Measurements from ENCODE around the gene DMAC1. TPM values are rescaled to one million over a fixed set of nuclear protein-coding genes. Genes with fewer than 3 reads are reported as not detected.

The DMAC1 gene
- 48.3 and 49.6 TPM in 2 replicates for total RNA-seq (2022)
- Bru-seq, nascent RNA: percentile 92 among the genes with signal in this experiment
- percentile 91 among the genes with signal in this experiment for BruChase-seq, experiment 1, labeled RNA remaining after a 6-hour chase
- percentile 88 among the genes with signal in this experiment for BruChase-seq, experiment 2, labeled RNA remaining after a 2-hour chase
- long read RNA-seq, transcript DMAC1-201 (2 exons, 2,755 nt): major isoform, 84 of 159 reads
- long read RNA-seq, partial matches to known transcripts: 70 of 159 reads
- long read RNA-seq, other reads (novel, unspliced or antisense): 5 of 159 reads

- Mint-ChIP-seq H3K9me3 (ENCODE audit: unreplicated experiment) (no peaks in the 10 kb centered on the region), H3K4me1 (ENCODE audit: insufficient read depth, unreplicated experiment) (no peaks in the 10 kb centered on the region), H3K27me3 (ENCODE audit: insufficient read depth, unreplicated experiment) (no peaks in the 10 kb centered on the region), H3K27ac (ENCODE audit: low read depth, unreplicated experiment) (peak within 1 kb of the TSS; percentile 97), H3K4me3 (ENCODE audit: unreplicated experiment) (peak within 1 kb of the TSS; percentile 91), H3K36me3 (ENCODE audit: insufficient read depth, unreplicated experiment) (peaks cover 33% of the 10 kb centered on the region)
- peak; percentile 87 for DNase-seq (ENCODE audit: unreplicated experiment)
- POLR2A ChIA-PET: interaction anchor here (0.6 to 1.2 kb wide), 4 partner anchors 9 to 1097 kb away, joined by 3 to 4 read pairs (median 4); no protein-coding TSS in a partner anchor
- intact Hi-C loops (cut with micrococcal nuclease): no loop called here
- CTCF ChIA-PET: interaction anchor here (0.7 to 1.0 kb wide), 2 partner anchors 230 to 1274 kb away, joined by 3 to 4 read pairs; no protein-coding TSS in a partner anchor
- TF ChIP-seq CTCF (IDR thresholded peaks at IDR 0.05; ENCODE audit: unreplicated experiment): no peak
- BruUV-seq (replicated peaks): no TSS peak
These were observed at the start of gene DMAC1 for GRCh38 chr9:7799234-7799943. Gene DMAC1 (minus strand): TSS chr9:7799778. CDS start chr9:7799734, 44 bp downstream.

DNA sequence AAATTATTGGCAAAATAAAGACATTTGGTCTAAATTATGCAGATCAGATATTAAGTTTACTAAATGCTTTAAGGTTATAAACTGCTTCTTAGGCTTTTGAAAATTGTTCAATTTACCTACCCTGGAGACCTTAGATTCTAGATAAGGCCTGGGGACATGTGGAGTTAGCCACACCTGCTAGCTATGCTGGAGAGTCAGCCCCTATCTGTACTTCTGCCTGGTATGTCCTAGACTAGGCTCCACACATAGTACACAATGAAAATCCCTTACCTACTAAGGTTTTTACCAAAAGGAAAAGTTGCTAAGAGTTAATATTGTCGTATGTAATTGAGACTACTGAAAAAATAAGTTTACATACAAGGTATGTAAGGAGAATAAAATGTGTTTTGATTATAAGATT is 49.8 kb upstream of the DMAC1 start:
- ChIA-PET CTCF (no interaction called here), POLR2A (no interaction called here)
- Mint-ChIP-seq H3K27me3 (ENCODE audit: insufficient read depth, unreplicated experiment) (no peaks in the 10 kb centered on the region), H3K4me3 (ENCODE audit: unreplicated experiment) (no peak overlapping the region), H3K9me3 (ENCODE audit: unreplicated experiment) (peaks cover 8% of the 10 kb centered on the region), H3K36me3 (ENCODE audit: insufficient read depth, unreplicated experiment) (no peaks in the 10 kb centered on the region), H3K4me1 (ENCODE audit: insufficient read depth, unreplicated experiment) (no peaks in the 10 kb centered on the region), H3K27ac (ENCODE audit: low read depth, unreplicated experiment) (no peak overlapping the region)
- TF ChIP-seq CTCF (IDR thresholded peaks at IDR 0.05; ENCODE audit: unreplicated experiment): no peak
- intact Hi-C loops (cut with micrococcal nuclease): no loop called here
- BruUV-seq (replicated peaks): no TSS peak
- no peak for DNase-seq (ENCODE audit: unreplicated experiment)

DNA sequence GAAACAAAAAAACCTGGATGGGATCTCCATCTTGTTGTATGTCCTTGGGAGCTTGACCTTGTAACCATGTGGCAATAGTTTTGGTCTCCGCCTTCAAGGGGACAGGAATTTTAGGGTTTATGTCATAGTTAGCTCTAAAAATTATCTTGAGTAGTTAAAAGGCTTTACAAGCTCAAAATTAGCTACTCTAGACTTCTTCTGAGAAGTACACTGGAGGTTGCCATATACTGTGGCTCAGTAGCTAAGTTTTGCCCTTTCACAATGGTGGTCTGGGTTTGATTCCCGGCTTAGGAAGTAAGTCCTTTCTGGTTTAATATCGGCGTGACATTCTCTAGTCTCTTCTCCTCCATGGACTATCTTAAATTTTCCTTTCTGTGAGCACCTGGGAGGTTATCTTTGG is 48.9 kb upstream of the DMAC1 start:
- ChIA-PET POLR2A (interaction anchor here (0.6 kb wide), 1 partner anchor 162 kb away, joined by 4 read pairs; no protein-coding TSS in a partner anchor), CTCF (no interaction called here)
- intact Hi-C loops (cut with micrococcal nuclease): no loop called here
- H3K9me3 Mint-ChIP-seq (ENCODE audit: unreplicated experiment): peaks cover under 1% of the 10 kb centered on the region
- H3K36me3 Mint-ChIP-seq (ENCODE audit: insufficient read depth, unreplicated experiment): no peaks in the 10 kb centered on the region
- H3K4me1 Mint-ChIP-seq (ENCODE audit: insufficient read depth, unreplicated experiment): no peaks in the 10 kb centered on the region
- no peaks in the 10 kb centered on the region for H3K27me3 Mint-ChIP-seq (ENCODE audit: insufficient read depth, unreplicated experiment)
- BruUV-seq (replicated peaks): no TSS peak
- no peak for DNase-seq (ENCODE audit: unreplicated experiment)
- H3K4me3 Mint-ChIP-seq (ENCODE audit: unreplicated experiment): no peak overlapping the region
- no peak overlapping the region for H3K27ac Mint-ChIP-seq (ENCODE audit: low read depth, unreplicated experiment)
- no peak for TF ChIP-seq CTCF (IDR thresholded peaks at IDR 0.05; ENCODE audit: unreplicated experiment)

- H3K9me3 Mint-ChIP-seq (ENCODE audit: unreplicated experiment): no peaks in the 10 kb centered on the region
- DNase-seq (ENCODE audit: unreplicated experiment): peak; percentile 27
- POLR2A ChIA-PET: interaction anchor here (0.7 kb wide), 1 partner anchor 1485 kb away, joined by 3 read pairs; no protein-coding TSS in a partner anchor
These were observed 44.7 kb upstream of the DMAC1 start for GRCh38 chr9:7844242-7844641.

More at GRCh38 chr9:7844242-7844641, 44.7 kb upstream of the DMAC1 start:
- no peak overlapping the region for H3K27ac Mint-ChIP-seq (ENCODE audit: low read depth, unreplicated experiment)
- intact Hi-C loops (cut with micrococcal nuclease): loop anchor here (1.0 to 5.0 kb wide), 2 partner anchors 1053 to 1159 kb away; no protein-coding TSS in a partner anchor
- CTCF ChIA-PET: interaction anchor here (0.6 to 1.0 kb wide), 3 partner anchors 20 to 926 kb away, joined by 3 to 5 read pairs (median 3); no protein-coding TSS in a partner anchor
- no peak overlapping the region for H3K4me3 Mint-ChIP-seq (ENCODE audit: unreplicated experiment)
- H3K36me3 Mint-ChIP-seq (ENCODE audit: insufficient read depth, unreplicated experiment): no peaks in the 10 kb centered on the region
- H3K4me1 Mint-ChIP-seq (ENCODE audit: insufficient read depth, unreplicated experiment): no peaks in the 10 kb centered on the region
- no peaks in the 10 kb centered on the region for H3K27me3 Mint-ChIP-seq (ENCODE audit: insufficient read depth, unreplicated experiment)
- no TSS peak for BruUV-seq (replicated peaks)
- peak; percentile 21 for TF ChIP-seq CTCF (IDR thresholded peaks at IDR 0.05; ENCODE audit: unreplicated experiment)
